NCI-H2196 (cell line): ENCODE data around the gene KIAA1586.
A peak's percentile ranks its signal among the peaks of the same experiment; 100 is the strongest.
"Not testable (repeated sequence)": the region's sequence is repeated elsewhere in the genome, so short reads cannot be mapped to it uniquely, and the experiment has no call there.

ENCODE experiments used
- DNase-seq: peaks from one replicate; lab custom pipeline; 2025; ENCODE audit not compliant: unreplicated experiment; lab: John Stamatoyannopoulos, UW

Gene KIAA1586

DNA sequence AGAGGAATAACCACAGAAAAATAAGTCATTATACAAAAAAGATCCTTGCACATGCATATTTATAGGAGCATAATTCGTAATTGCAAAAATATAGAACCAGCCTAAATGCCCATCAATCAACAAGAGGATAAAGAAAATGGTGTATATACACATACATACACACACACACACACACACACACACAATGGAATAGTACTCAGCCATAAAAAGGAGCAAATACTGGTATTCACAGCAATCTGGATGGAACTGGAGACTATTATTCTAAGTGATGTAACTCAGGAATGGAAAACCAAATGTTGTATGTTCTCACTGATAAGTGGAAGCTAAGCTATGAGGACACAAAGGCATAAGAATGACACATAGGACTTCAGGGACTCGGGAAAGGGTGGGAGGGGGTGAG is 1.9 kb upstream of the KIAA1586 start:
- no peak for DNase-seq

DNA sequence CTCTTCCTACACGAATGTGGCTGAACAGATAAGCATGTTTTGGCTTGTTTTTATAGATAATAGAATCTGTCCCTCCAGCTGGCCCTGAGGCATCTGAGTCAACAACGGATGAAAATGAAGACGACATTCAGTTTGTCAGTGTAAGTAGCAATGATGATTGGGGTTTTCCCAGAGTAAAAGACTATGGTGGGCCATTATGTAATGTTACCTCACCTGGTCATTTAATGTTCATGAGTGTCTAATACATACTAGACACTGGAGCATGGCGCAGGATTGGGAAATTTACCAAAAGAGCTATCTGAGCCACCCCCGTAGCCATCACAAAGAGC is 728 bp downstream of the KIAA1586 start:
- not testable (repeated sequence) for DNase-seq

- DNase-seq, result not testable (repeated sequence)
These were observed 1.4 kb downstream of the KIAA1586 start for GRCh38 chr6:57047859-57048258.

- no peak for DNase-seq
These were observed 2.1 kb downstream of the KIAA1586 start for GRCh38 chr6:57048577-57048976.

DNA sequence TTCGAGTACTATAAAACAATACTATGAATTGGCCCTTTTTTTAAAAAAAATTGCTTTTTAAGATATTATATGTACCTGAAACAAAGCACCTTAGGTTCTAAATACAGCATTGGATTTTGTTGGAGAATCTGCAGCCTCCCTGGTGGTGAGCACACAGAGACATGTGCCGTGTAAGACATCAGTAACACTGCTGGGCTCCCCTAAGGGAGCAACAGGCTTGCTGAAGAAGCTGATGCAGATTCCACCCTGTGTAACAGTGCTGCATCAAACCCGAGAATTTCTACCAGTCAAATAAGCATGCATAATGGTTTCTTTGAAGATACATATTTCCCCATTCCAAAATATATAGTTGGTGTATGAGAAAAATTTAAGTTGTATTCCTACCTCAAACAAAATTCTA is 17.4 kb downstream of the KIAA1586 start:
- DNase-seq, result no peak

GRCh38 chr6:57064809-57065208 is 18.3 kb downstream of the KIAA1586 start:
- DNase-seq, result no peak

DNA sequence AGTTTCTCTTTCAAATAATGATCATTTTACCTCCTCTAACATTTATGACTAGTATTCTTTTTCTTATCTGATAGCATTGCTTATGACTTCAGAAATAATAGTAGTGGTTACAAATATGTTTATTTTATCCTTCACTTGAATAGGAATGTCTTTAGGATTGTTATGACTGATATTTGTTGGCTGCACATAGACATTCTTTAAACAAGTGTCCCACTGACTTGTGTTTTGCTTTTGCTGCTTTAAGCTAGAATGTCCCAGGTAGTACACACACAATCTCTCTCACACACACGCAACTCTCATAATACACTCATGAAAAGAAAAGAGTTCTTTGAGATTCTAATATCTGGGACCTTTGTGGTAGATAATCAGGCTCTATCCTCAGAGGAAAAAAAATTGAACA is 21.6 kb downstream of the KIAA1586 start:
- DNase-seq, result no peak

GRCh38 chr6:57069228-57069627 is 22.7 kb downstream of the KIAA1586 start:
- DNase-seq, result no peak

DNA sequence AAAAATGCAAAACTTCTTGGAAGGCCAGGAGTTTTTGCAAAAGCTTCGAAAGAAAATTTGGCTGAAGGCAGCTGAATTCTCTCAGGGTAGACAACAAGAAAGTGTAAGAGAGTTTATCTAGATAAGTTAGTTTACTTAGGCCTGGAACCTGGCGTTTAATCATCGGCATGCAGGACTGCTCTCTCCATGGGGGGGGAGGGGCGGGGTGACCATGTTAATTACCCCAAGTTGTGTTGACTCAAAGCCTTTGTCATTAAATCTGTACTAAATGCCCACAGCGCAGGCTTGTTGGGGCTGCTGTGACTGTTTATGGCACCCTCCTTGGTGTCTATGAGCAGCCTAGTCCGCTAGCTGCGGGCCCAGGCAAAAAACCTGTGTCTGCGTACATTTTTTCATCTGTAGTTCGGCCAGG is 23.4 kb downstream of the KIAA1586 start:
- no peak for DNase-seq

DNA sequence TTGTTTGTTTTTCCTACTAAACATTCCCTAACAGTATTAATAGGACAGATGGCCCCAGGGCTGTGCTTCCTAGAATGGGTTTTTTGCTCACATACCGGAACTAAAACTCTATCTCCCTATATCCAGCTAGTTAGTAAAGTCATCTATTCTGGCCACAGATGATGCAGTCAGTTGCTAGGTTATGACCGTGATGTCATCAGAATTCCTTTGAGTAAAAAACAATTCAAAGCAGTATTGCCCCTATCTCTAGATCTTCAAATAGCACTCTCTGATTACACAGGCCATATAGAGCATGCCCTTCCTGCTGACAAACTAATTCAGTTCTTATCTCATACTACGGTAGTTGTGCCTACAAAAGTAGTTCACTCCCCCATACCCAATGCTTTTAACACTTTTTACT is 25.6 kb downstream of the KIAA1586 start:
- no peak for DNase-seq

DNA sequence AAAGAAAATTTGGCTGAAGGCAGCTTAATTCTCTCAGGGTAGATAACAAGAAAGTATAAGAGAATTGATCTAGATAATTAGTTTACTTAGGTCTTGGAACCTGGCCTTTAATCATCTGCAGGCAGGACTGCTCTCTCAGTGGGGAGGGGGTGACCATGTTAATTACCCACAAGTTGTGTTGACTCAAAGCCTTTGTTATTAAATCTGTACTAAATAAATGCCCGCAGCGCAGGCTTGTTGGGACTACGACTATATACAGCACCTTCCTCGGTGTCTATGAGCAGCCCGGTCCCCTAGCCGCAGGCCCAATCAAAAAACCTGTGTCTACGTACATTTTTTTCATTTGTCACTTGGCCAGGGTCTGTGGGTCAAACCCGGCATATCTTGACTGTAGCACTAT is 27.9 kb downstream of the KIAA1586 start:
- no peak for DNase-seq

DNA sequence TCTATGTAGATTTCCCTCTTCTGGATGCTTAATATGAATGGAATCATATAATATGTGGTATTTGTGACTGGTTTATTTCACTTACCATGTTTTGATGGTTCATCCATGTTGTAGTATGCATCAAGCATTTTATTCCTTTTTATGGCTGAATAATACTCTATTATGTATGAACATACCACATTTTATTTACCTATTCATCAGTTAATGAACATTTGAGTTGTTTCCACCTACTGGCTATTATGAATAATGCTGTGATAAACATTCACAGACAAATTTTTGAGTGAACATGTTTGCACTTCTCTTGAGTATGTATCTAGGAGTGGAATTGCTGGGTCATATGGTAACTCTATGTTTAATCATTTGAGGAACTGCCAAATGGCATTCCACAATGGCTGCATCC is 28.6 kb downstream of the KIAA1586 start:
- no peak for DNase-seq

GRCh38 chr6:57078531-57079207 is 32.2 kb downstream of the KIAA1586 start:
- DNase-seq, result no peak

GRCh38 chr6:57085471-57085870 is 39.0 kb downstream of the KIAA1586 start:
- no peak for DNase-seq

DNA sequence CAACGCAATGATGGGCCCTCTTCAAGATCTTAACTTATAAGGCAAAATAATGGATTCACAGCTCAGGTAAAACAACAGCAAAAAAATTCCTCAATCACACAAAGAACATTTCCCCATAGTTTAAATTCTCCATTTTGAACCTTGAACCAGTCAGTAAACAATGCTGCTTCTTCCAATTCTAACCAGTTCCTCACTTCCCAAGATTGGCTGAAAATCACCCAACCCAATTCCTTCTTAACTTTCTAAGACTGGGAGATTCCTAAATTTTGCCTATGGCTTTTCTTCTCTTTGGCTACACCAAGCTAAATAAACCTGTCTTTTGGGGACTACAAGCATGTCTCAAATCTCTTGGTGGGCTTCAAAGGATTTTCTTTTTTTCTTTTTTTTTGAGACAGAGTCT is 40.4 kb downstream of the KIAA1586 start:
- no peak for DNase-seq

DNA sequence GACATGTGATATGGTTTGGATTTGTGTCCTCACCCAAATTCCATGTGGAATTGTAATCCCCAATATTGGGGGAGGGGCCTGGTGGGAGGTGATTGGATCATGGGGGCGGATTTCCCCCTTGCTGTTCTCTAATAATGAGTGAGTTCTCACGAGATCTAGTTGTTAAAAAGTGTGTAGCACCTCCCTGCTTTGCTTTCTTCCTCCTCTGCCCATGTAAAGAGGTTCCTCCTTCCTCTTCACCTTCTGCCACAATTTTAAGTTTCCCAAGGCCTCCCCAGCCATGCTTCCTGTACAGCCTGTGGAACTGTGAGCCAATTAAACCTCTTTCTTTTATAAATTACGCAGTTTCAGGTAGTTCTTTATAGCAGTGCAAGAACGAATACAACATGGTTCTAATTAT is 41.4 kb downstream of the KIAA1586 start:
- DNase-seq, result no peak

DNA sequence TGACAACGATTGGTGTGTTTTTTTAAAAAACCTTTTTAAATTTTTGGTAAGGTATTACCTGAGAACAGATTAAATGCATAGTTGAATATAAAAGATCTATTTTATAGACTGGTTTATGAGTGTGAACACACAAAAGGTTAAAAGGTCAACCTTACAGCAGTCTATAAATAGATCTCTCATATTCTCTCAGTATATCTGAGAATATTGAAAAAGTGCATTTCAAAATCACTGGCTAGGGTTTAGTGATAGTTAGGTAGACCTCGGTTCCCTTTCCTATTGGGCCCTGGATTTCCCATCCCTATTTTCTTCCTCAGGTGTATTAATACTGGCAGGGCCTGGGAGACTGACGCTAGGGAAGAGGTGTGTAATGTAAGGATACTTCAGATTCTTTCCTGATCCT is 42.8 kb downstream of the KIAA1586 start:
- DNase-seq, result peak; percentile 11

DNA sequence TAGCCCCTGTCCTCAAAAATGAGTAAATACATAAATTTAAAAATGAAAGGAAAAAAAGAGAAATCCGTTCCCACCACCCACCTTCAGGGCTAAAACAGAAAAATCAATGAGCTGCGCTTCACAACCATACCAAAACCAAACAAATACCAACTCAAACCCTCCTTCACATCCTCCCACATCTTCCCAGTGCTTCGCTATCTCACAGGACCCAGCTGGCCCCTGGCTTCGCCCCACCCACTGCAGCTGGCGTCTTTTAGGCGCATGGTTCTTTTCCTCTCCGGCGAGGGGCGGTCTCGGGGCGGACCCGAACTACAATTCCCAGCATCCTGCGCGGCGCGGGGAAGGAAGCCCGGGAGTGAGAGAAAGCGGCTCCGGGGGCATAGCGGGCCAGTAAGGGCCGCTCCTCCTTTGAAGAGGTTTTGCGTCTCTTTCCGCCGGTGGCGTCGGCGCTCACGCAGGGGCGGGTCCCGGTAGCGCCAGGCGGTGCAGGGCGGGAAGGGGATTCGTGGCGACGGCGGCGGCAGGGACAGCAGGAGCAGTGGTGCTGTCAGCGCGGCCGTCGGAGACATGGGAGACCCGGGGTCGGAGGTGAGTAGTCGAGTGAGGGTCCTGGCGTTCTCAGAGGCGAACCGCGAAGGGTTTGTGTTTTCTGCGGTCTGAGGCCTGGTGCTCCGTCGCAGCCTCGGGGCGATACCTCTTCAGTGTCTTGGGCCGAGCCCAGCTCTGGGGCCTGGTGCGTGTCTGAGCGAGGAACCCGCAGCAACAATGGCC is 43.4 kb downstream of the KIAA1586 start, which contains the start of gene ZNF451:
Gene ZNF451 (plus strand): TSS at position 502 of the 771 bp plus-strand sequence. CDS start 66 bp downstream, at position 568.
- DNase-seq, result peak; percentile 98

GRCh38 chr6:57090458-57091067 is 44.1 kb downstream of the KIAA1586 start:
- not testable (repeated sequence) for DNase-seq

DNA sequence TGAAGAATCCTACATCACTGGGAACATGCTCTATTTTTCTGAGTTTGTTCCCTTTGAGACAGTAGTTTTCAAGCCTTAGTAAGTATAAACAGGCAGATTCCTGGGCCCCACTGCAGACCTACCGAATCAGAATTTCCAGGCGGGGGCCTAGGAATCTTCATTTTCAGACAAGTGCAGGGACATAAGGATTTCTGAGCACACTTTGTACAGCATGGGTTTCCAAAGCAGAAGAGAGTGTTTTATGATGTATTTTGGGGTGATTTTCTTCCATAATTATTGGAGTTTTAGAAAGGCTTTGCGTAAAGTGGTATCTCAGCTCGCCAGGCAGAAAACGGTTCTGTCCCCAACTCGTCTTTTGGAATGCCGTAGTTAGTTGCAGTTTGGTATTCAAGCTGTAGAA is 44.9 kb downstream of the KIAA1586 start:
- DNase-seq, result not testable (repeated sequence)

- no peak for DNase-seq
These were observed 48.2 kb downstream of the KIAA1586 start for GRCh38 chr6:57094689-57095088.

DNA sequence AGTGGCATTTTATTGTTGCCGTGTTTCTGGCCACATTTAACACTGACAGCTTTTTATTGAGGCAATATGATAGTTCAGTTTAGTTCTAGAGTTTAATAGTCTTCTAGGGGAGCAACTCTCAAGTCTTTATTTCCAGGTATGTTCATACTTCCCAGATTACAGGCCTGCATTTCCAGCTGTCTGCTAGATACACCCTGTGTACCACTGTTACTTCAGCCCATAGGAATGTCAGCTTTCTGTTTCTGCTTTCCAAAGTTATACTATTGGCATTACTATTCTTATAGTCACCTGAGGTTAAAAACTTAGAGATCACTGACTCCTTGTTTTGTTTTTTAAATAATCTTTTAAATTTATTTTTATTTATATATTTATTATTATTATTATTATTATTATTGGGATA is 51.1 kb downstream of the KIAA1586 start:
- no peak for DNase-seq
